ENCODE data around the gene SMIM35.

The SMIM35 gene

DNA sequence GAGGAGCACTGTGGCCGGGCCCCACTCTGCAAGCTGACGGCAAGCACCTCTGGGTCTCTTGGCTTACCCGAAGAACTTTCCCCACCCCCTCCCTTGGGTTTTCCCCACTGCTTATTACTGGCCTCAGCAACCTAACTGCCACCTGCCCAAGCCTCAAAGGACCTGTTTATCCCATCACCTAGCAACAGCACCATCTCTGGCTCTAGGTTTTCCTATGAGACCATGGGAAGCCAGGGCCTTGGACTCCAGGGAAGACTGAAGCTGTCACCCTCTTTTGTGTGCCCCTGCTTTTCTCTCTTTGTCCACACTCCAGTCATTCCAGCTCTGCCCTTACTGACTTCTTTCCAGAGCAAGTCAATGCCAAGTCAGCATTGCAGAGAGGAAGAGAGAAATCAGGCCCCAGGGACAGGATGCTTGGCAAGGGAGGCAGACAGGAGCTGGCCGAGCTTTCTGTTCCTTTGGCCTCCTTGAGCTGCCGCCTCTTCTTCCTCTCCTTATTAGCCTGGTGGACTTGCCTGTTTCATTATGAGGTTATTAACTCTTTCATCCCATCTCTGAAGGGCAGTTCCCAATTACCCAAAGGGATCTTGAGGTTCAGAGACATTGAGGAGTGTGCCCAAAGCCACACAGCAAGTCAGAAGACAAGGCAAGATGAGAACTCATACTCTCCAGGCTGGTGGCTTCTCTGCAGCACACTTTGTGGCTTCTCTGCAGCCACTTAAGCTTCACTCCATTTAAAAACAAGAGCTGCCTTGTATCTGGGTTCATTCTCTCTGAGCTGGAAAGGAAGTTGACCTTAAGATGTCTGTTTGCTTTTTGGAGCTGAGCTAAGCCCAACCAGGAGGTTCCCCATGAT lies at the start of gene SMIM35:
SMIM35 (minus strand) TSS at position 51 of the 856 bp plus-strand sequence. CDS start 206 bp downstream, outside the sequence.
- DNase-seq (ENCODE audit: extremely low read depth in 1 of 2, low read depth in 1 of 2) = no peak

- no peak for DNase-seq (ENCODE audit: extremely low read depth in 1 of 2, low read depth in 1 of 2)
These were observed 49.6 kb upstream of the SMIM35 start for GRCh38 chr11:118136341-118136740.

DNA sequence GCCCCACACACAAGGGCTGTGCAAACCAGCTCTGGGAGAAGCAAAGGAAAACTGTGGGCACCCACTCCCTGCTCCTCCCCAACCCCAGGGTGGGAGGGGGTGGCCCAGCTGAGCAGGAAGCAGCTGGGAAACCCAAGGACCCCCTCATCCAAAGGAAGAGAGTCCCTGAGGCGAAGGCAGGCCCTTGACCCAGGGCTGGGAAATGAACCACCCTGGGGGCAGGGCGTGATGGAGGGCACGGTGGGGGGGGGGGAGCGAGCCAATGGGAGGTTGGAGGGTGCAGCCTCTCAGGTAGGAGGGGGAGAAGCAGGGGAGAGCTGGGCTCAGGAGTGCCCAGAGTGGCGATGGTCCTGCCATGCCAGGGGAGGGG lies 49.0 kb upstream of the SMIM35 start:
- DNase-seq (ENCODE audit: extremely low read depth in 1 of 2, low read depth in 1 of 2) = no peak

GRCh38 chr11:118135051-118135795 lies 48.5 kb upstream of the SMIM35 start:
- no peak for DNase-seq (ENCODE audit: extremely low read depth in 1 of 2, low read depth in 1 of 2)

DNA sequence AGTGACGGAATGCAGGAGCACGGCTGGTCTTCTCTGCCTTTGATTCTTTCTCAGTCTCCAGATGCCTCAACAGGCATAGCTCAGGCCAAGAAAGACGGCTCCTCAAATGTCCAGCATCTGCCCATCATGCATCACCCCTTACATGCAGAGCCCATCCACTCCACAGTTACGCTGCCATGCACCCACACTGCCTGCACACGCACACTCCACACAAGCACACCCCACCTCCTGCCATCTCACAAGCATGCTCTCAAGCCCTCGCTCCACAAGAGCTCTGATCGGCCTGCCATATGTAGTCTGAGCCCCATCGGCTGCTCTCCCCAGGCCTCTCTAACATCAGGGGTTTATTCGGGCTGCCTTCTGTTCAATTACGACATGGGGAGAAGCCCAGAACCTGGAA lies 47.1 kb upstream of the SMIM35 start:
- no peak for DNase-seq (ENCODE audit: extremely low read depth in 1 of 2, low read depth in 1 of 2)

DNA sequence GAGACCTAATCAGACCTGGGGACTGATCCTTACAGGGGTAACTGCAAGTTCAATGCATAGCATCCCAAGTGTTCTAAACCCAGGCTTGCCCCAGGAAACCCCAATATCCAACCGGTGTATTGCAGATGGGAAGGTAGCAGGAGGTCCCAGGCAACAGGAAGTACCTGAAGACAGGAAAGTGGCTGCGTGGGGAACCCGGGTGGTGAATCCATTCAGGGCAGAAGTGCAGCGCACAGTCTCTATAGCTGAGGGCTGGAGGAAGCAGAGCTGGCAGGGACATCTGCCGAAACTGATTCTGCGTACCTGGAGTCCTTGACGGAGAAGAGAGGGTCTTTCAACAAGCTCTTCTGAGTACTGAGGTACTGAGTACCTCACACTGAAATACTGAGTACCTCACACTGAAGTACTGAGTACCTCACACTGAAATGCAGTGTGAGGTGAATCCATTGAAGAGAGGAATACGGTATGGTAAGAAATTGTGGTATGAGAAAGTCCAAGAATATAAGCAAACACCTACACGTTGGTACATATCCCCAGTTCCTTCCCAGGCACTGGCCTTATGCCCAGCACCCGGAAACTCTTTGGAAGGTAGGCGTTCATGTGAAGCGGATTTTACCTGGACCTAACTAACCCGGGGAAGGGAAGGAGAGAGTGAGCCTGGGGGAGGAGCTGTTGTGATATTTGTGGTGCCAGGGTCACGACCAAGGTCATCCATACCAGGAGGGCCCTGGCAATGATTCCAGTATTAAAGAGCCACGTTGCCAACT lies 45.8 kb upstream of the SMIM35 start:
- no peak for DNase-seq (ENCODE audit: extremely low read depth in 1 of 2, low read depth in 1 of 2)

DNA sequence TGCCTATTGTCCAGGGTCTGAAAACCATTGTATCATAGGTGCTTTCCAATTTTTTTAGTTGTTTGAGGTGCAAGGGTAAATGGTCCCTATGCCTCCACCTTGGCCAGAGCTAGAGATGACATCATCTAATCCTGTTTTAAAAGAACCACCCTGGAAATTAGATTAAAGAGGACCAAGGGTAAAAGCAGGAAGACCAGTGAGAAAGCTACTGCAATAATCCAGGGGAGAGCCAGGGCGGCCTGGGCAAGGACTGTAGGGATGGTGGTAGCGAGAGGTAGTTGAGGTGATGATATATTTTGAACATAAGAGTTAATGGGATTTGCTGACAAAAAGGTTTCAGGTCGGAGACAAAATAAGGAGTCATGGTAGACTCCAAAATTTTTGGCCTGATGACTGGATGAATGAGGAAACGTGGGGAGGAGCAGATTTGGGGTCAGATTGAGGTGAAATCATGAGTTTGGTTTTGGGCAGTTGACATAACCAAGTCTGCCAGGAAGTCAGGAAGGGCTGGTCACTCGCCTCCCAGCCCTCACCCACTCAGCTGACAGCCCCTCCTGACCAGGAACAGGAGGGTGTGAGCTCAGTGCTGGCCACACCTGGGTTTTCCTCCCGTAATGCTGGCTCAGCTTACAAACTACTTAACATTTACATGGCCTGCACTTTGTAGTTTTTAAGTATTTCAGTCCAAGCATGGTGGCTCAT lies 42.9 kb upstream of the SMIM35 start:
- no peak for DNase-seq (ENCODE audit: extremely low read depth in 1 of 2, low read depth in 1 of 2)

DNA sequence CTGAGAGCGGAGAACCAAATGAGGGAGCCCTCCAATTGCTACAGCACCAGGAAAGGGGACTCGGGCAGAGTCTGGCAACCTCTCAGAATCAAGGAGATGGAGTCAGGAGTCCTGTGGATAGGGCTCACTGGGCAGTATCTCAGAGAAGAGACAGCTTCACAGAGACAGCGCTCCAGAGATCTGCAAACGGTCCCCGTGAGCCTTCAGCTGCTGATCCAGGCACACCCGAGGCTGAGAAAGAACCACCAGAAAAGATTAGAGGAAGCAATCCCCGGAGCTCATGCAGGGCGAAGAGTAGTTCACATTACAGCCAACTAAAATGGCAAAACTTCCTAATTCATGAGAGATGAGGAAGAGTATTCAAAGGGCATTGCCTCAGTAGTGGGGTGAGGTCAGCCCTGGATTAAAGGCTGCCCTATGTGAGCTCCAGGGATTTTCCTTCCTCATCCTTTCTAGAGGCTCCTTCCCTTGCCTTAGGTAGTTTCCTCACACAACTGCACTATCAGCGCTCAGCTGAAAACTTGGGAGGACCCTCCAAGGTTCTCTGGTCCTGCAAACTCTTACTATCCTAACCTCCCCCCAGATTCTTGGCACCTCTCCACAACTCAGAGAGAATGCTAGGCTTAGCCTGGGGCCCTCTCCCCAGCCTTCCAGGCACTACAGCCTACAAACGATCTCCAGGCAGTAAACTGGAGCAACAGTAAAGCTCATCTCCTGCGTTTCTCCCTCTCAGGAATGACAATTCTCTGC lies 42.1 kb upstream of the SMIM35 start:
- no peak for DNase-seq (ENCODE audit: extremely low read depth in 1 of 2, low read depth in 1 of 2)

- DNase-seq (ENCODE audit: extremely low read depth in 1 of 2, low read depth in 1 of 2) = no peak
These were observed 41.5 kb upstream of the SMIM35 start for GRCh38 chr11:118128310-118128709.

DNA sequence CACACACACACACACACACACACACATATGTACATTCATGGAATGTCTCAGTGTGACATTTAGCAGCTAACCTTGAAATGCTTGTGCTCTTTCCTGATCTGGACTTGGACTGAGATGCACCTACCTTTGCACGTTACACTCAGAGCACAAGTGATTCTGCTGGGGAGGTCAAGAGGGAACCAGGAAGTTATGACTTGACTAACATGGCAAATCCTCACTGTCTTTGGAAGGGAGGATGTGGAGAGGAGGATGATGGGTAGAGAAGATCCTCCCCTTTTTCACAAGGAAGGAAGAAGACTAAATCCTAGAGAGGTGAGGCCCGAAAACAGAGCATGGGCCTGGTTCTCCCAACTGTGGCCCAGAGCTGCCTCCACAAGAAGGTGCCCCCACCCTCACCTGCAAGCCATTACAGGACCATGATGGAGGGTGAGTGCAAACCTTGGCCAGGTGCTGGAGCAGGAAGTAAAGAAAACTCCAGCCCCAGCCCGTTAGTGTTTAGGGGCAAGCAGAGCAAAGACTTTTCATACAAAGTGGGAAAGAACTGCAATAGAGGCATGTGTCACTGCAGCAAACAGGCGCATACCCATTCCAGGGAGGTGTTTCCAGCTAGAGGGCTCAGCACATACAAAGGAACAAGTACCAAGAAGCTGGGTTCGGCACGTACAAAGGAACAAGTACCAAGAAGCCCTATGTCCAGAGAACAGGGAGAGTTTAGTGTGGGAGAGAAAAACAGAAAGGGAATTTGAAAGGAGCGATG lies 39.5 kb upstream of the SMIM35 start:
- no peak for DNase-seq (ENCODE audit: extremely low read depth in 1 of 2, low read depth in 1 of 2)

DNA sequence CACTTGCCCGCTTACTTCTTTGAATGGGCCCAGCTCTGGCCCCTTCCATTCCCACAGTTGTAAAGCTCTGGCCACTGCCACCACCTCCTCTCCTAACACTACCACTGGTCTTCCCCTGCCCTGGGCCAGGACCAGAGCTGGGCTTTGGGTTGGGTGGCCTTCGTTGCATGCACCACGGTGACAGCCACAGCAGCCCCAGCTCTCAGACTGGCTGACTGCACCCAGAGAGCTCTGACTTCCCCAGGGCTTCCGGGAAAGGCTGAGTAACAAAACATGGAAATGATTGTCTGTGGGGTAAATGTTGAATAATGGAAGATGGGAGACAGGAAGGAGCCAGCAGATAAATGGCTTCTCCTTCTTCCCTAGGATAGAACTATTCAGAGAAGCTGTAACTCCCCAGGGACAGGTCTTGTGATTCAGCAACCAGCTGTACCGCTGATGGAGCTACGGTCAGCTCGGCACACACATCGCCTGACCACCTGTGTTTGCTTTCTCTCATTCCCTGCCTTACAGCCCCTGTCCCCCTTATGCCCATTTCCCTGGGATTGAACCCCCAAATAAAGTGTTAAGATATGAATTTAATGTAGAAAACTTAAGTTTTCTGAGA lies 38.3 kb upstream of the SMIM35 start:
- DNase-seq (ENCODE audit: extremely low read depth in 1 of 2, low read depth in 1 of 2) = no peak

GRCh38 chr11:118120793-118121192 lies 34.0 kb upstream of the SMIM35 start:
- DNase-seq (ENCODE audit: extremely low read depth in 1 of 2, low read depth in 1 of 2) = no peak

GRCh38 chr11:118117790-118118601 lies 31.2 kb upstream of the SMIM35 start:
- no peak for DNase-seq (ENCODE audit: extremely low read depth in 1 of 2, low read depth in 1 of 2)

- DNase-seq (ENCODE audit: extremely low read depth in 1 of 2, low read depth in 1 of 2) = no peak
These were observed 28.3 kb upstream of the SMIM35 start for GRCh38 chr11:118115048-118115447.

DNA sequence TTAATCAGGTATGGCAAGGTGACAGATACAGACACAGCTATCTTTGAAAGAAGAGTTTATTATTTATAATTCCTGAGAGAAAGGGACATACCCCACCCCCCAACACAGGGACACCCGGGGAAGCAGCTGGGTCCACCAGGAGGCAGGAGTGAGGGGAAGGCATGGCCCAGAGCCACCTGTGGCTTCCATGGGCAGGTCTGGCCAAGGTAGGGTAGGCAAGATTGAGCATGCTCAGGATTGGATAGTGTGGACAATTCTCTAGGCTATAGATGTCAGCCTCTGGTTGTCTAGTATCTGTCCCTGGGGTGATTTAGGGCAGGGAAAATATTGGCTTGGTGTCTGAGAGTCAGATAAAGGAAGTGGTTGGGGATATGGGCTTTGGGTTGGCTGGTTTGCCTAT lies 27.5 kb upstream of the SMIM35 start:
- no peak for DNase-seq (ENCODE audit: extremely low read depth in 1 of 2, low read depth in 1 of 2)

DNA sequence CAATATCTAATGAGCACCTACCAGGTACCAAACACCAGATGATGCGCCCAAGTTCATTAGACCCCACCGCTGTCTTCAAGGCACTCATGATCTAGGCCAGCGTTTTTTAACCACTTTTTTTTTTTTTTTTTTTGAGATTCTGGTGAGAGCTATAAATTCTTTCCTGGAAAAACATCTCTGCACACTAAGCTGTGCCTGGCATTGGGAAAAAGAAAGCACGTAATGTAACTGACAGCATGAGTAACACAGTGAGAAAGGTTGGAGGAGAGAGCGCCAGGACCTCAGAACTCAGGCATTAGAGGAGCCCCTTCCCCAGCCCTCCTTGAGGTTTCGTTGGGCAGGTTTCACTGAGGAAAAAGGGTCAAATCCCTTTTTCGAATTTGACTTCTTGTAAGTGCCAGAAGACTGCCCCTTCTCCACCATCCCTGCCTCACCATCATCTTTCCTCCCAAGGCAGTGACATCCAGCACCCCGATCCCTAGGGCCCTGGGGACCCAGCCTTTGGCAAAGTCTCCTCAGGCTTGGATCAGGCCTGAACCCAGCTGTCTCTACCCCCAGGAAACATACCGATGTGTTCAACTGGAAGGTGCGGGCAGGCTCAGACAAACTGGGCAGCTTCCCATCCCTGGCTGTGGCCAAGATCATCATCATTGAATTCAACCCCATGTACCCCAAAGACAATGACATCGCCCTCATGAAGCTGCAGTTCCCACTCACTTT lies 26.1 kb upstream of the SMIM35 start:
- no peak for DNase-seq (ENCODE audit: extremely low read depth in 1 of 2, low read depth in 1 of 2)

DNA sequence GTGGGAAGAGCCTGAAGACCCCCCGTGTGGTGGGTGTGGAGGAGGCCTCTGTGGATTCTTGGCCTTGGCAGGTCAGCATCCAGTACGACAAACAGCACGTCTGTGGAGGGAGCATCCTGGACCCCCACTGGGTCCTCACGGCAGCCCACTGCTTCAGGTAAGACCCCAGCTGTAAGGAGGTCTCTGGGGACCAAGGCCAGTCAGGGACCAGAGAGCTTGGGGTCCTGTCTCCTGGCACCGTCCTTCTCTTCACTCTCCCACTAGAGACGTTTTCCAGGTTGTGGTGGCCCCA lies 24.9 kb upstream of the SMIM35 start:
- DNase-seq (ENCODE audit: extremely low read depth in 1 of 2, low read depth in 1 of 2) = no peak
